ENCODE results near the gene CLDN18. TPM values are rescaled to one million over a fixed set of nuclear protein-coding genes. Genes with fewer than 3 reads are reported as not detected.

CLDN18 gene
- total and polyA plus RNA-seq, 2 experiments from 2014 or later = 0.19 TPM; not detected in 1

GRCh38 chr3:138030734-138031280, 20.8 kb downstream of the CLDN18 start:
- ATAC-seq = no peak
- TF ChIP-seq EZH2 (IDR thresholded peaks at IDR 0.05; ENCODE audit: low read depth, unreplicated experiment) = no peak
- no peak for TF ChIP-seq ZNF331 (CRISPR knock-in tag; IDR thresholded peaks at IDR 0.05; ENCODE audit: low read depth)
- no peak for TF ChIP-seq EZH2phosphoT487 (IDR thresholded peaks at IDR 0.05; ENCODE audit: unreplicated experiment)
- no peak for TF ChIP-seq JUNB (IDR thresholded peaks at IDR 0.05; ENCODE audit: unreplicated experiment)
- TF ChIP-seq, protein P1, sequence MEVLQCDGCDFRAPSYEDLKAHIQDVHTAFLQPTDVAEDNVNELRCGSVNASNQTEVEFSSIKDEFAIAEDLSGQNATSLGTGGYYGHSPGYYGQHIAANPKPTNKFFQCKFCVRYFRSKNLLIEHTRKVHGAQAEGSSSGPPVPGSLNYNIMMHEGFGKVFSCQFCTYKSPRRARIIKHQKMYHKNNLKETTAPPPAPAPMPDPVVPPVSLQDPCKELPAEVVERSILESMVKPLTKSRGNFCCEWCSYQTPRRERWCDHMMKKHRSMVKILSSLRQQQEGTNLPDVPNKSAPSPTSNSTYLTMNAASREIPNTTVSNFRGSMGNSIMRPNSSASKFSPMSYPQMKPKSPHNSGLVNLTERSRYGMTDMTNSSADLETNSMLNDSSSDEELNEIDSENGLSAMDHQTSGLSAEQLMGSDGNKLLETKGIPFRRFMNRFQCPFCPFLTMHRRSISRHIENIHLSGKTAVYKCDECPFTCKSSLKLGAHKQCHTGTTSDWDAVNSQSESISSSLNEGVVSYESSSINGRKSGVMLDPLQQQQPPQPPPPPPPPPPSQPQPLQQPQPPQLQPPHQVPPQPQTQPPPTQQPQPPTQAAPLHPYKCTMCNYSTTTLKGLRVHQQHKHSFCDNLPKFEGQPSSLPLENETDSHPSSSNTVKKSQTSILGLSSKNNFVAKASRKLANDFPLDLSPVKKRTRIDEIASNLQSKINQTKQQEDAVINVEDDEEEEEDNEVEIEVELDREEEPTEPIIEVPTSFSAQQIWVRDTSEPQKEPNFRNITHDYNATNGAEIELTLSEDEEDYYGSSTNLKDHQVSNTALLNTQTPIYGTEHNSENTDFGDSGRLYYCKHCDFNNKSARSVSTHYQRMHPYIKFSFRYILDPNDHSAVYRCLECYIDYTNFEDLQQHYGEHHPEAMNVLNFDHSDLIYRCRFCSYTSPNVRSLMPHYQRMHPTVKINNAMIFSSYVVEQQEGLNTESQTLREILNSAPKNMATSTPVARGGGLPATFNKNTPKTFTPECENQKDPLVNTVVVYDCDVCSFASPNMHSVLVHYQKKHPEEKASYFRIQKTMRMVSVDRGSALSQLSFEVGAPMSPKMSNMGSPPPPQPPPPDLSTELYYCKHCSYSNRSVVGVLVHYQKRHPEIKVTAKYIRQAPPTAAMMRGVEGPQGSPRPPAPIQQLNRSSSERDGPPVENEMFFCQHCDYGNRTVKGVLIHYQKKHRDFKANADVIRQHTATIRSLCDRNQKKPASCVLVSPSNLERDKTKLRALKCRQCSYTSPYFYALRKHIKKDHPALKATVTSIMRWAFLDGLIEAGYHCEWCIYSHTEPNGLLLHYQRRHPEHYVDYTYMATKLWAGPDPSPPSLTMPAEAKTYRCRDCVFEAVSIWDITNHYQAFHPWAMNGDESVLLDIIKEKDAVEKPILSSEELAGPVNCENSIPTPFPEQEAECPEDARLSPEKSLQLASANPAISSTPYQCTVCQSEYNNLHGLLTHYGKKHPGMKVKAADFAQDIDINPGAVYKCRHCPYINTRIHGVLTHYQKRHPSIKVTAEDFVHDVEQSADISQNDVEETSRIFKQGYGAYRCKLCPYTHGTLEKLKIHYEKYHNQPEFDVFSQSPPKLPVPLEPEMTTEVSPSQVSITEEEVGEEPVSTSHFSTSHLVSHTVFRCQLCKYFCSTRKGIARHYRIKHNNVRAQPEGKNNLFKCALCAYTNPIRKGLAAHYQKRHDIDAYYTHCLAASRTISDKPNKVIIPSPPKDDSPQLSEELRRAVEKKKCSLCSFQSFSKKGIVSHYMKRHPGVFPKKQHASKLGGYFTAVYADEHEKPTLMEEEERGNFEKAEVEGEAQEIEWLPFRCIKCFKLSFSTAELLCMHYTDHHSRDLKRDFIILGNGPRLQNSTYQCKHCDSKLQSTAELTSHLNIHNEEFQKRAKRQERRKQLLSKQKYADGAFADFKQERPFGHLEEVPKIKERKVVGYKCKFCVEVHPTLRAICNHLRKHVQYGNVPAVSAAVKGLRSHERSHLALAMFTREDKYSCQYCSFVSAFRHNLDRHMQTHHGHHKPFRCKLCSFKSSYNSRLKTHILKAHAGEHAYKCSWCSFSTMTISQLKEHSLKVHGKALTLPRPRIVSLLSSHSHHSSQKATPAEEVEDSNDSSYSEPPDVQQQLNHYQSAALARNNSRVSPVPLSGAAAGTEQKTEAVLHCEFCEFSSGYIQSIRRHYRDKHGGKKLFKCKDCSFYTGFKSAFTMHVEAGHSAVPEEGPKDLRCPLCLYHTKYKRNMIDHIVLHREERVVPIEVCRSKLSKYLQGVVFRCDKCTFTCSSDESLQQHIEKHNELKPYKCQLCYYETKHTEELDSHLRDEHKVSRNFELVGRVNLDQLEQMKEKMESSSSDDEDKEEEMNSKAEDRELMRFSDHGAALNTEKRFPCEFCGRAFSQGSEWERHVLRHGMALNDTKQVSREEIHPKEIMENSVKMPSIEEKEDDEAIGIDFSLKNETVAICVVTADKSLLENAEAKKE (CRISPR knock-in tag; IDR thresholded peaks at IDR 0.05) = no peak
- TF ChIP-seq CTCF (conservative IDR thresholded peaks at IDR 0.05; ENCODE audit: low read depth in 2 of 2) = no peak
- TF ChIP-seq, protein P2, sequence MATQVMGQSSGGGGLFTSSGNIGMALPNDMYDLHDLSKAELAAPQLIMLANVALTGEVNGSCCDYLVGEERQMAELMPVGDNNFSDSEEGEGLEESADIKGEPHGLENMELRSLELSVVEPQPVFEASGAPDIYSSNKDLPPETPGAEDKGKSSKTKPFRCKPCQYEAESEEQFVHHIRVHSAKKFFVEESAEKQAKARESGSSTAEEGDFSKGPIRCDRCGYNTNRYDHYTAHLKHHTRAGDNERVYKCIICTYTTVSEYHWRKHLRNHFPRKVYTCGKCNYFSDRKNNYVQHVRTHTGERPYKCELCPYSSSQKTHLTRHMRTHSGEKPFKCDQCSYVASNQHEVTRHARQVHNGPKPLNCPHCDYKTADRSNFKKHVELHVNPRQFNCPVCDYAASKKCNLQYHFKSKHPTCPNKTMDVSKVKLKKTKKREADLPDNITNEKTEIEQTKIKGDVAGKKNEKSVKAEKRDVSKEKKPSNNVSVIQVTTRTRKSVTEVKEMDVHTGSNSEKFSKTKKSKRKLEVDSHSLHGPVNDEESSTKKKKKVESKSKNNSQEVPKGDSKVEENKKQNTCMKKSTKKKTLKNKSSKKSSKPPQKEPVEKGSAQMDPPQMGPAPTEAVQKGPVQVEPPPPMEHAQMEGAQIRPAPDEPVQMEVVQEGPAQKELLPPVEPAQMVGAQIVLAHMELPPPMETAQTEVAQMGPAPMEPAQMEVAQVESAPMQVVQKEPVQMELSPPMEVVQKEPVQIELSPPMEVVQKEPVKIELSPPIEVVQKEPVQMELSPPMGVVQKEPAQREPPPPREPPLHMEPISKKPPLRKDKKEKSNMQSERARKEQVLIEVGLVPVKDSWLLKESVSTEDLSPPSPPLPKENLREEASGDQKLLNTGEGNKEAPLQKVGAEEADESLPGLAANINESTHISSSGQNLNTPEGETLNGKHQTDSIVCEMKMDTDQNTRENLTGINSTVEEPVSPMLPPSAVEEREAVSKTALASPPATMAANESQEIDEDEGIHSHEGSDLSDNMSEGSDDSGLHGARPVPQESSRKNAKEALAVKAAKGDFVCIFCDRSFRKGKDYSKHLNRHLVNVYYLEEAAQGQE (IDR thresholded peaks at IDR 0.05; ENCODE audit: unreplicated experiment) = no peak
- TF ChIP-seq ZNF114 (CRISPR knock-in tag; IDR thresholded peaks at IDR 0.05) = no peak
- no peak for TF ChIP-seq POLR2AphosphoS5 (IDR thresholded peaks at IDR 0.05; ENCODE audit: low read depth)
- TF ChIP-seq CREB1 (CRISPR knock-in tag; IDR thresholded peaks at IDR 0.05; ENCODE audit: low read depth) = no peak
- TF ChIP-seq, protein P3, sequence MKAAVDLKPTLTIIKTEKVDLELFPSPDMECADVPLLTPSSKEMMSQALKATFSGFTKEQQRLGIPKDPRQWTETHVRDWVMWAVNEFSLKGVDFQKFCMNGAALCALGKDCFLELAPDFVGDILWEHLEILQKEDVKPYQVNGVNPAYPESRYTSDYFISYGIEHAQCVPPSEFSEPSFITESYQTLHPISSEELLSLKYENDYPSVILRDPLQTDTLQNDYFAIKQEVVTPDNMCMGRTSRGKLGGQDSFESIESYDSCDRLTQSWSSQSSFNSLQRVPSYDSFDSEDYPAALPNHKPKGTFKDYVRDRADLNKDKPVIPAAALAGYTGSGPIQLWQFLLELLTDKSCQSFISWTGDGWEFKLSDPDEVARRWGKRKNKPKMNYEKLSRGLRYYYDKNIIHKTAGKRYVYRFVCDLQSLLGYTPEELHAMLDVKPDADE (IDR thresholded peaks at IDR 0.05) = no peak
- TF ChIP-seq STAT1 (IDR thresholded peaks at IDR 0.05; ENCODE audit: unreplicated experiment) = no peak
- no peak for TF ChIP-seq NANOG (IDR thresholded peaks at IDR 0.05; ENCODE audit: borderline replicate concordance)
- Histone ChIP-seq H3K27me3 (ENCODE audit: insufficient read depth) (no peaks in the 10 kb centered on the region), H2AFZ (no peak overlapping the region), H3K4me3 (no peak overlapping the region), H3F3A (replicated peaks; ENCODE audit: low read depth) (no peaks in the 10 kb centered on the region), H3K27ac (ENCODE audit: low read depth) (no peak overlapping the region), H3K4me1 (ENCODE audit: insufficient read depth) (no peaks in the 10 kb centered on the region), H3K36me3 (ENCODE audit: insufficient read depth) (no peaks in the 10 kb centered on the region), H3K4me2 (no peak overlapping the region), H3K9me2 (ENCODE audit: insufficient read depth) (peaks cover 7% of the 10 kb centered on the region; the same call in 1 of the 2 replicates), H3K79me2 (replicated peaks; ENCODE audit: insufficient read depth) (no peaks in the 10 kb centered on the region), H4K20me1 (replicated peaks; ENCODE audit: insufficient read depth) (no peaks in the 10 kb centered on the region)
- no peak for DNase-seq (ENCODE audit: low spot score)
- Mint-ChIP-seq H3K27ac (peak overlapping the region; percentile 36; the same call in 1 of the 2 replicates), H3K36me3 (ENCODE audit: low read depth) (no peaks in the 10 kb centered on the region), H3K4me1 (no peaks in the 10 kb centered on the region; the same call in 2 of the 3 replicates), H3K27me3 (ENCODE audit: insufficient read depth, low read depth, poor library complexity) (peaks cover under 1% of the 10 kb centered on the region), H3K4me3 (no peak overlapping the region), H3K9me3 (no peaks in the 10 kb centered on the region)
